ENCODE results near the gene TMC2. TPM values are rescaled to one million over a fixed set of nuclear protein-coding genes. Genes with fewer than 3 reads are reported as not detected.

Gene TMC2
- total RNA-seq, 4 donors from 2014 or later, result 0.15 to 0.35 TPM; not detected in 2

DNA sequence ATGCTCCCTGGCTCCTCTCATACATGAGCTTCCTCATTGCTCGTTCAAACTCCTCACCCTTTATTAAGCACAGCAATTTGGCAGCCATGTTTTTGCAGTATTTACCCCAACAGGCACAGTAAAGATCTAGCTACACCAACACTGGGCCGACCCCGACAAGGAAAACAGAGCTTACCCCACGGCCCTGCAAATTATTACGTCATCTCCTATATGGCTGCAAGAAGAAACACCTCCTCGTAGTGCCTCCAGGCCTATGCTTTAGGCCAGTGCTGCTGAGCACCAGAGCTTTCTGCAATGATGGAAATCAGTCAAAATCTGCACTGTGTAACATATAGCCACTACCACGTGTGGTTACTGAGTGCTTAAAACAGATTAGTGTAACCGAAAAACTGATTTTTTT, 26.7 kb downstream of the TMC2 start:
- no peak overlapping the region for H3K27ac ChIP-seq
- peaks cover 86% of the 10 kb centered on the region for H3K27me3 ChIP-seq
- TF ChIP-seq, protein P1, sequence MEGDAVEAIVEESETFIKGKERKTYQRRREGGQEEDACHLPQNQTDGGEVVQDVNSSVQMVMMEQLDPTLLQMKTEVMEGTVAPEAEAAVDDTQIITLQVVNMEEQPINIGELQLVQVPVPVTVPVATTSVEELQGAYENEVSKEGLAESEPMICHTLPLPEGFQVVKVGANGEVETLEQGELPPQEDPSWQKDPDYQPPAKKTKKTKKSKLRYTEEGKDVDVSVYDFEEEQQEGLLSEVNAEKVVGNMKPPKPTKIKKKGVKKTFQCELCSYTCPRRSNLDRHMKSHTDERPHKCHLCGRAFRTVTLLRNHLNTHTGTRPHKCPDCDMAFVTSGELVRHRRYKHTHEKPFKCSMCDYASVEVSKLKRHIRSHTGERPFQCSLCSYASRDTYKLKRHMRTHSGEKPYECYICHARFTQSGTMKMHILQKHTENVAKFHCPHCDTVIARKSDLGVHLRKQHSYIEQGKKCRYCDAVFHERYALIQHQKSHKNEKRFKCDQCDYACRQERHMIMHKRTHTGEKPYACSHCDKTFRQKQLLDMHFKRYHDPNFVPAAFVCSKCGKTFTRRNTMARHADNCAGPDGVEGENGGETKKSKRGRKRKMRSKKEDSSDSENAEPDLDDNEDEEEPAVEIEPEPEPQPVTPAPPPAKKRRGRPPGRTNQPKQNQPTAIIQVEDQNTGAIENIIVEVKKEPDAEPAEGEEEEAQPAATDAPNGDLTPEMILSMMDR (IDR thresholded peaks at IDR 0.05), result no peak
- TF ChIP-seq EP300 (IDR thresholded peaks at IDR 0.05) (no peak), POLR2A (IDR thresholded peaks at IDR 0.05) (no peak), POLR2AphosphoS5 (IDR thresholded peaks at IDR 0.05) (no peak)
- WGBS, 2 donors (ENCODE audit: low coverage in 1 of 2), result 49 to 74% methylated on average over 3 to 7 of the region's 8 CpGs
- H3K4me3 ChIP-seq, result no peak overlapping the region
- H3K9me3 ChIP-seq, result no peaks in the 10 kb centered on the region
- H3K4me1 ChIP-seq, result peaks cover 0 to 10% (median 7%) of the 10 kb centered on the region in 3 donors
- ATAC-seq, result no peak
- H3K36me3 ChIP-seq, result no peaks in the 10 kb centered on the region

DNA sequence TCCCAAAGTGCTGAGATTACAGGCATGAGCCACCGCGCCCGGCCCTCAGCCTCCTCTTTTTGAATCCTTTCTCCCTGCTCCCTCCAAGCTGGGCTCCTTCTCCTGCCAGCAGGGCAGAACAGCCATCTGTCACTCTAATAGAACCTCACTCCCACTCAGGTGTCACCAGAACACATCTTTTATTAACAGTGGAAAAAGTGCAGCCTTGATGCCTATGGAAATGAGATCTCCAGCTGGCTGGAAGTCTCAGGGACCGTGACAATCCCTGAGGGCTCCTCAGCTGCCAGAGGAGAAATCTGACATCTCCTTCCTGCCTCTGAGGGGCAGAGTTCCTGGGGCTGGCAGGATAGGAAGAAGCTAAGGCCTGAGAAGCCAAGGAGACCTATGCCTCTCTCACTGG, 28.0 kb downstream of the TMC2 start:
- ATAC-seq, result no peak
- H3K27me3 ChIP-seq, result peaks cover 84% of the 10 kb centered on the region
- 0% methylated on average over 1 of the region's 4 CpGs; no CpG with 5 or more reads in 1 of the 2 donors for WGBS, 2 donors (ENCODE audit: low coverage in 1 of 2)

DNA sequence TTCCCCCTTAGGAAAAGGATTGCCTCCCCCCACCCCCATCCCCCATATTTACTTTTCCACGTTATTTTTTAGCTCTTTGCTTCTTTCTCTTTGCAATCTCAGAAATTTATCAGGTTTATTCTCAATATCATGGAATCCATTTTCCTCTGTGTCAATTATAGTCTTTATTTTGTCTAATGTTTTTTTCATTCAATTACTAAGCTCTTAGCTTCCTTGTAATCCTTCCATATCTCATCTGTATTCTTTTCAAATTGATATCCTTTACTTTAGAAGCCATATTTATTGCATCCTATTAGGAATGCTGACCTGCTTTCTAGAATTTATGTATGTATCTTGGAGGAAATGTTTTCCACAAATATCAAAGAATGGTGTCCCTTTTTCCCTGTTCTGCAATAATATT, 39.3 kb downstream of the TMC2 start:
- Histone ChIP-seq H3K4me3 (no peak overlapping the region), H3K27me3 (peaks cover 46% of the 10 kb centered on the region), H3K9me3 (no peaks in the 10 kb centered on the region), H3K4me1 (no peaks in the 10 kb centered on the region), H3K36me3 (no peaks in the 10 kb centered on the region), H3K27ac (no peak overlapping the region)
- TF ChIP-seq, protein P1 (IDR thresholded peaks at IDR 0.05), result no peak
- TF ChIP-seq POLR2A (IDR thresholded peaks at IDR 0.05) (no peak), EP300 (IDR thresholded peaks at IDR 0.05) (no peak), POLR2AphosphoS5 (IDR thresholded peaks at IDR 0.05) (no peak)
- ATAC-seq, result no peak
- 20 to 29% methylated on average over 1 of the region's 1 CpG for WGBS, 2 donors (ENCODE audit: low coverage in 1 of 2)

More for the DNA sequence above, 28.0 kb downstream of the TMC2 start:
- Histone ChIP-seq H3K27ac (no peak overlapping the region), H3K36me3 (no peaks in the 10 kb centered on the region), H3K4me1 (no peaks in the 10 kb centered on the region), H3K9me3 (no peaks in the 10 kb centered on the region), H3K4me3 (no peak overlapping the region)
- no peak for TF ChIP-seq EP300 (IDR thresholded peaks at IDR 0.05)

DNA sequence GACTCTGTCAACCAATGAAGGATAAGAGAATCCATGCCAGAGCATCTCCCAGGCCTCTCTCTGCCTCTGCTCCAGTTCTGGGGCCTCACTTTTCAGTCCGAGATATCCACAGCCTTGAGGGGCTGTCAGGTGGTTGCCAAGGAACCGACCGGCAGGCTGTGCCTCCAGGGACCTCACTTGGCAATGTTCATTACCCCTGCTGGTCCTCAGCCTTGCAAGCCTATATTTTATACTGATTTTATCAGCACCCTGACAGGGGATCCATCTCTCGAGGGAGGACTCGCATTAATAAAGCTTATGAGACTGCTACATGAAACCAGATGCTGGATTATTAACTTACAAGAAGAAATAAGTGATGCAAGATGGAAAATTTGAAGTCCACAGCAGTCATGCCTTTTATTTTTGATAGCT, 39.9 kb downstream of the TMC2 start:
- TF ChIP-seq POLR2AphosphoS5 (IDR thresholded peaks at IDR 0.05), result no peak
- TF ChIP-seq EP300 (IDR thresholded peaks at IDR 0.05), result no peak
- TF ChIP-seq, protein P1 (IDR thresholded peaks at IDR 0.05), result no peak
- no peak for TF ChIP-seq POLR2A (IDR thresholded peaks at IDR 0.05)
- no peak overlapping the region for H3K4me3 ChIP-seq

DNA sequence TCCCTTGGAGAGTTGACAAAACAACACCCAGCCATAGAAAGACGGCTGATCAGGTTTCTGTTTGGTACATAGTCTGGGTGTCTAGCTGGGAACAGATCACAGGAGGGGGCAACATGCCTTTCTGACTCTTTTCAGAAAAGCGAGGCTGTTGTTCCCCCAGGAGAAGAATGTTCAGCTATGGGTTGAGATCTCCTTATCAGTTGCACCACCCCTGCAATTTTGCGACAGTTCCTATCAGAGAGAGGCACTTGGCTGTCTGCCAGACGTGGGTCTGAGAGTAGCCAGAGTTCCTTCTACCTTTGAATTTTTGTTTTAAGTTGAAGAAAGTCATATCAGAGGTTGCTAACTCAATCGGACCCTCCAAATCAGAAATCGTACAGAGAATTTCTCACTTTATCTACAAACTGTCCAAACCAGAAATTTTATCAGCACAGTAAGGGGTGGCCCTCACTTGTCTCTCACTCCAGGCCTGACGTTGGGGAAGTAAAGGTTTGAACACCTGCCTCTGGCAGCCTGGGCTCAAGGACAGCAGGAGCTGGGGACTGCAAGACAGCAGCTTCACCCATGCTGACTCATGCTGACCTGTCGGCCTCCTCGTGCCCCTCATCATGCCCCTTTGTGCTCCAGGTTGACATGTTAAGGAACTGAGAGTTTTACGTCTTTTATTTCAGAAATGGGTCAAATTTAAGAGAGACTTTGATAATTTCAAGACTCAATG, 42.3 kb downstream of the TMC2 start:
- Histone ChIP-seq H3K27ac (no peak overlapping the region), H3K4me3 (no peak overlapping the region), H3K36me3 (no peaks in the 10 kb centered on the region), H3K4me1 (no peaks in the 10 kb centered on the region), H3K27me3 (peaks cover 47% of the 10 kb centered on the region), H3K9me3 (no peaks in the 10 kb centered on the region)
- 27 to 40% methylated on average over 6 to 9 of the region's 10 CpGs for WGBS, 2 donors (ENCODE audit: low coverage in 1 of 2)
- TF ChIP-seq, protein P1 (IDR thresholded peaks at IDR 0.05), result no peak
- TF ChIP-seq POLR2A (IDR thresholded peaks at IDR 0.05) (no peak), POLR2AphosphoS5 (IDR thresholded peaks at IDR 0.05) (no peak), EP300 (IDR thresholded peaks at IDR 0.05) (no peak)
- ATAC-seq, result no peak

More for the DNA sequence above, 39.9 kb downstream of the TMC2 start:
- peaks cover 43% of the 10 kb centered on the region for H3K27me3 ChIP-seq
- ATAC-seq, result no peak
- no peak overlapping the region for H3K27ac ChIP-seq
- H3K4me1 ChIP-seq, result no peaks in the 10 kb centered on the region
- no peaks in the 10 kb centered on the region for H3K36me3 ChIP-seq
- WGBS, 2 donors (ENCODE audit: low coverage in 1 of 2), result 4% methylated on average over 4 of the region's 5 CpGs; no CpG with 5 or more reads in 1 of the 2 donors
- no peaks in the 10 kb centered on the region for H3K9me3 ChIP-seq
